Activated CD8-positive, alpha-beta T cell treated with anti-CD3 and anti-CD28 coated beads for 36 hours (primary cell): ENCODE results near the gene TMEM132D. TPM values are rescaled to one million over a fixed set of nuclear protein-coding genes. Genes with fewer than 3 reads are reported as not detected.
A peak's percentile ranks its signal among the peaks of the same experiment; 100 is the strongest.

Experiments used
- ATAC-seq: fragments of 200-7000 bp; cut with Tn5 transposase; one replicate; pipeline ENCODE4 v1.10.0; 2021; ENCODE audit warnings: mild to moderate bottlenecking, moderate library complexity
- CTCF ChIA-PET: fragments of 350-600 bp; sonication (Branson Sonifier 250); formaldehyde crosslinking; loops from one replicate; lab custom pipeline; 2021; ENCODE audit warnings: antibody characterized with exemption; lab: Charles Lee
- POLR2A ChIA-PET: fragments of 350-600 bp; sonication (Branson Sonifier 250); formaldehyde crosslinking; loops from one replicate; lab custom pipeline; 2021; ENCODE audit warnings: antibody characterized with exemption; lab: Charles Lee
- DNase-seq: peaks from one replicate; pipeline ENCODE4 v3.0.0-alpha.2; 2020
- H3K27ac Mint-ChIP-seq: one replicate; pipeline ENCODE4 v1.8.0; 2021; ENCODE audit warnings: mild to moderate bottlenecking, mixed read lengths
- H3K27me3 Mint-ChIP-seq: one replicate; pipeline ENCODE4 v1.8.0; 2021; ENCODE audit warnings: mixed read lengths
- H3K36me3 Mint-ChIP-seq: one replicate; pipeline ENCODE4 v1.8.0; 2021; ENCODE audit warnings: low read depth, mixed read lengths
- H3K4me1 Mint-ChIP-seq: one replicate; pipeline ENCODE4 v1.8.0; 2021; ENCODE audit warnings: low read depth, mixed read lengths
- H3K4me3 Mint-ChIP-seq: one replicate; pipeline ENCODE4 v1.8.0; 2021; ENCODE audit warnings: mild to moderate bottlenecking, moderate library complexity, mixed read lengths
- H3K9me3 Mint-ChIP-seq: one replicate; pipeline ENCODE4 v1.8.0; 2021; ENCODE audit warnings: mixed read lengths
- CTCF ChIP-seq: fragments of 200-600 bp; IDR thresholded peaks from one replicate; pipeline ENCODE4 v1.8.0; 2022; ENCODE audit warnings: antibody characterized with exemption, mild to moderate bottlenecking
- intact Hi-C: fragments of 100-400 bp; cut with micrococcal nuclease; formaldehyde crosslinking; loops from one replicate; pipeline ENCODE4 v1.10.0; 2022
- total RNA-seq, 2 experiments: library from RNA; stranded (reverse); gene quantifications; one replicate each; pipeline ENCODE4 v1.2.3, GENCODE V29; 2021

TMEM132D gene
- total RNA-seq, 2 experiments from 2014 or later: not detected

GRCh38 chr12:129928643-129929042 lies 24.8 kb upstream of the TMEM132D start:
- POLR2A ChIA-PET: no interaction called here
- intact Hi-C loops: no loop called here
- Mint-ChIP-seq H3K36me3 (no peaks in the 10 kb centered on the region), H3K4me1 (no peaks in the 10 kb centered on the region), H3K27ac (no peak overlapping the region), H3K9me3 (no peaks in the 10 kb centered on the region), H3K27me3 (peaks cover 3% of the 10 kb centered on the region), H3K4me3 (no peak overlapping the region)
- no peak for DNase-seq
- no peak for ATAC-seq
- CTCF ChIA-PET: no interaction called here
- TF ChIP-seq CTCF: no peak

- H3K27ac Mint-ChIP-seq: no peak overlapping the region
- intact Hi-C loops: no loop called here
- no peaks in the 10 kb centered on the region for H3K9me3 Mint-ChIP-seq
- no peaks in the 10 kb centered on the region for H3K36me3 Mint-ChIP-seq
- ChIA-PET CTCF (no interaction called here), POLR2A (interaction anchor here (0.6 to 0.8 kb wide), 2 partner anchors 11 to 724 kb away, joined by 3 read pairs; no protein-coding TSS in a partner anchor)
- H3K4me1 Mint-ChIP-seq: no peaks in the 10 kb centered on the region
- DNase-seq (no peak), ATAC-seq (no peak)
- peaks cover 3% of the 10 kb centered on the region for H3K27me3 Mint-ChIP-seq
- no peak overlapping the region for H3K4me3 Mint-ChIP-seq
- TF ChIP-seq CTCF: no peak
Observed at GRCh38 chr12:129927316-129927900, 23.6 kb upstream of the TMEM132D start.

- H3K9me3 Mint-ChIP-seq: no peaks in the 10 kb centered on the region
- H3K27ac Mint-ChIP-seq: no peak overlapping the region
- CTCF ChIA-PET: interaction anchor here (0.6 to 1.7 kb wide), 7 partner anchors 9 to 942 kb away, joined by 3 to 5 read pairs (median 3); no protein-coding TSS in a partner anchor
- H3K4me1 Mint-ChIP-seq: no peaks in the 10 kb centered on the region
- H3K36me3 Mint-ChIP-seq: no peaks in the 10 kb centered on the region
- H3K4me3 Mint-ChIP-seq: no peak overlapping the region
- ATAC-seq (no peak), DNase-seq (peak; percentile 43)
- peaks cover 4% of the 10 kb centered on the region for H3K27me3 Mint-ChIP-seq
- POLR2A ChIA-PET: no interaction called here
- peak; percentile 68 for TF ChIP-seq CTCF
- intact Hi-C loops: loop anchor here (5.0 kb wide), 1 partner anchor 719 kb away; no protein-coding TSS in a partner anchor
Observed at GRCh38 chr12:129911428-129912049, 7.7 kb upstream of the TMEM132D start.

- ChIA-PET CTCF (no interaction called here), POLR2A (no interaction called here)
- Mint-ChIP-seq H3K4me3 (no peak overlapping the region), H3K4me1 (no peaks in the 10 kb centered on the region), H3K27ac (no peak overlapping the region), H3K36me3 (no peaks in the 10 kb centered on the region), H3K27me3 (peaks cover 14% of the 10 kb centered on the region), H3K9me3 (no peaks in the 10 kb centered on the region)
- TF ChIP-seq CTCF: no peak
- ATAC-seq: no peak
- intact Hi-C loops: loop anchor here (5.0 kb wide), 1 partner anchor 717 kb away; no protein-coding TSS in a partner anchor
- DNase-seq: no peak
Observed at GRCh38 chr12:129909051-129910020, 5.5 kb upstream of the TMEM132D start.
